Measurements from ENCODE around the gene UNC93B1. TPM values are rescaled to one million over a fixed set of nuclear protein-coding genes. Genes with fewer than 3 reads are reported as not detected.

UNC93B1 gene
- total RNA-seq, 1 experiment from 2014 or later = 23.3 TPM

DNA sequence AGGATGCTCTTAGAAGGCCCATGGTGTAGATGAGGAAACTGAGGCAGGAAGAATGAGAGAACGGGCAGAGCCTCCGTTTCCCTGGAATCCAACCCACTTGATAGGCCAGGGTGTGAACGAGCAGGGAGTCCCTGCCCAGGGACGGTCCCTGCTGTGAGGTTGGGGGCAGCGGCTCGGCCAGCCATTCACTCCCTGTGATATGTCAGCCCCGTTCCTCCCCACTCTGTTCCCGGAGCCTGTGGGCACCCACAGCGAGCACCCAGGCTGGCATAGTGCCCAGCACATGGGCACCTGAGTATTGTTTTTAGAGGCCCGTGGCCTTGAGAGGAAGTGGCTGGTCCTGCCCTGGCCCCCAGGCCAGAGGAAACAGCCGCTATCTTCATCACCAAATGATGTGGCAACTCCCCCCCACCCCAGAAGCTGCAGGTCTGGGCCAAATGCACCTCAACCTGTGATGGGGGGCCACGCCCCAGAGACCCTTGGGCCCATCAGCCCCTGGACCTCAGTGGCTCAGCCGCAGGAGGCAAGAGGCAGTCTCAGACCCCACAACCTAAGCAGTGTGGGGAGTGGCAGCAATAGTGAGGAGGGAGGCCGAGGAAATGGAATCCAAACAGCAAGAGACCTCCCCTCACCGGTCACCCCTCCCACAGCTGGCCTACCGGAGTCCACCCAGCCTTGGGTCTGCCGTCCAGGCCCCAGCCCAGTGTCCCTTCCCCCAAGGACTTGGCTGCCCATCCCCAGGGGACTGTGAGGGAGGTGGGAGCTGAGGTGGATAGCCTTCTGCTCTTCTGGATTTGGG is 8.3 kb upstream of the UNC93B1 start:
- no peak overlapping the region for H3K9ac ChIP-seq (ENCODE audit: extremely low read depth, insufficient read length, low read length)
- no peak overlapping the region for H4K91ac ChIP-seq (ENCODE audit: insufficient read length, low read depth, low read length)
- no peak overlapping the region for H2BK5ac ChIP-seq (ENCODE audit: insufficient read length, low read length)
- no peak overlapping the region for H3K27ac ChIP-seq (ENCODE audit: insufficient read length, low read depth, low read length)
- Mint-ChIP-seq H3K4me1 (peaks cover 16 to 36% of the 10 kb centered on the region in 2 experiments), H3K9me3 (peaks cover 0 to 5% of the 10 kb centered on the region in 2 experiments; a peak in 1 of 5 replicates), H3K36me3 (ENCODE audit: insufficient read depth in 1 of 3, low read depth in 3 of 3) (no peaks in the 10 kb centered on the region; a peak in 1 of 7 replicates), H3K27ac (no peak overlapping the region), H3K27me3 (ENCODE audit: low read depth) (peaks cover 2% of the 10 kb centered on the region), H3K4me3 (no peak overlapping the region)
- no peaks in the 10 kb centered on the region for H4K20me1 ChIP-seq (ENCODE audit: control insufficient read depth, insufficient read depth, insufficient read length)
- H2BK120ac ChIP-seq (ENCODE audit: low read depth, low read length, poor library complexity, severe bottlenecking) = no peak overlapping the region
- no peaks in the 10 kb centered on the region for H3K27me3 ChIP-seq (ENCODE audit: insufficient read depth, low read length)
- H3K23me2 ChIP-seq (ENCODE audit: insufficient read length, low read depth, low read length, poor library complexity, severe bottlenecking) = no peaks in the 10 kb centered on the region
- no peaks in the 10 kb centered on the region for H3K4me1 ChIP-seq (ENCODE audit: insufficient read depth, low read length)
- DNase-seq = no peak
- H3K4ac ChIP-seq (ENCODE audit: low read depth, low read length) = no peak overlapping the region
- no peaks in the 10 kb centered on the region for H3K79me1 ChIP-seq (ENCODE audit: insufficient read depth, low read depth, low read length, poor library complexity, severe bottlenecking)
- H2BK15ac ChIP-seq (ENCODE audit: low read depth, low read length) = no peak overlapping the region
- no peak overlapping the region for H3K4me2 ChIP-seq (ENCODE audit: insufficient read depth, insufficient read length, low read length)
- H2AFZ ChIP-seq (ENCODE audit: low read length) = no peak overlapping the region
- H2BK20ac ChIP-seq (ENCODE audit: low read depth, low read length, poor library complexity, severe bottlenecking) = no peak overlapping the region
- H3K18ac ChIP-seq (ENCODE audit: insufficient read length, low read depth, low read length) = no peak overlapping the region
- H3K14ac ChIP-seq (ENCODE audit: insufficient read depth, low read length) = no peak overlapping the region; the same call in 1 of the 2 replicates
- no peak overlapping the region for H4K5ac ChIP-seq (ENCODE audit: insufficient read length, low read depth, low read length)
- H3K79me2 ChIP-seq (ENCODE audit: insufficient read depth, low read length) = no peaks in the 10 kb centered on the region
- no peak overlapping the region for H2BK12ac ChIP-seq (ENCODE audit: insufficient read length, low read depth, low read length)
- no CpG with 5 or more reads among the region's 17 CpGs for WGBS (ENCODE audit: extremely low coverage, insufficient read length, low lambda C conversion rate)
- TF ChIP-seq, protein P1, sequence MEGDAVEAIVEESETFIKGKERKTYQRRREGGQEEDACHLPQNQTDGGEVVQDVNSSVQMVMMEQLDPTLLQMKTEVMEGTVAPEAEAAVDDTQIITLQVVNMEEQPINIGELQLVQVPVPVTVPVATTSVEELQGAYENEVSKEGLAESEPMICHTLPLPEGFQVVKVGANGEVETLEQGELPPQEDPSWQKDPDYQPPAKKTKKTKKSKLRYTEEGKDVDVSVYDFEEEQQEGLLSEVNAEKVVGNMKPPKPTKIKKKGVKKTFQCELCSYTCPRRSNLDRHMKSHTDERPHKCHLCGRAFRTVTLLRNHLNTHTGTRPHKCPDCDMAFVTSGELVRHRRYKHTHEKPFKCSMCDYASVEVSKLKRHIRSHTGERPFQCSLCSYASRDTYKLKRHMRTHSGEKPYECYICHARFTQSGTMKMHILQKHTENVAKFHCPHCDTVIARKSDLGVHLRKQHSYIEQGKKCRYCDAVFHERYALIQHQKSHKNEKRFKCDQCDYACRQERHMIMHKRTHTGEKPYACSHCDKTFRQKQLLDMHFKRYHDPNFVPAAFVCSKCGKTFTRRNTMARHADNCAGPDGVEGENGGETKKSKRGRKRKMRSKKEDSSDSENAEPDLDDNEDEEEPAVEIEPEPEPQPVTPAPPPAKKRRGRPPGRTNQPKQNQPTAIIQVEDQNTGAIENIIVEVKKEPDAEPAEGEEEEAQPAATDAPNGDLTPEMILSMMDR (conservative IDR thresholded peaks at IDR 0.05) = no peak
- no peak overlapping the region for H4K8ac ChIP-seq (replicated peaks; ENCODE audit: insufficient read length, low read depth, low read length)
- H3K56ac ChIP-seq (ENCODE audit: insufficient read length, low read depth, low read length) = no peak overlapping the region
- no peak overlapping the region for H3T11ph ChIP-seq (ENCODE audit: low read length)
- H3K9me3 ChIP-seq (ENCODE audit: control insufficient read depth, low read depth, low read length) = no peaks in the 10 kb centered on the region
- no peak overlapping the region for H2AK5ac ChIP-seq (ENCODE audit: insufficient read length, low read length)
- no peak overlapping the region for H3K23ac ChIP-seq (ENCODE audit: insufficient read length, low read depth, low read length)

Data from H9 (cell line).